Stimulated activated CD4-positive, alpha-beta T cell treated with anti-CD3 and anti-CD28 coated beads, Interleukin-4, amount 100 ng/mL, for 4 hours (primary cell): ENCODE results near the gene SGK2.
A peak's percentile ranks its signal among the peaks of the same experiment; 100 is the strongest.

Experiments used
- DNase-seq, 2 experiments: peaks; one replicate each; pipeline ENCODE4 v3.0.0-alpha.2; 2020

Gene SGK2

GRCh38 chr20:43536817-43537440, 21.9 kb upstream of the SGK2 start:
- DNase-seq: no peak

GRCh38 chr20:43537921-43538877, 20.6 kb upstream of the SGK2 start:
- peak; percentile 19 to 42 for DNase-seq

- DNase-seq: no peak
Observed at GRCh38 chr20:43538878-43539700, 19.7 kb upstream of the SGK2 start.

GRCh38 chr20:43539975-43540672, 18.7 kb upstream of the SGK2 start:
- no peak for DNase-seq

GRCh38 chr20:43540673-43541060, 18.2 kb upstream of the SGK2 start:
- no peak for DNase-seq

GRCh38 chr20:43541214-43541613, 17.6 kb upstream of the SGK2 start:
- no peak for DNase-seq

GRCh38 chr20:43542161-43542560, 16.7 kb upstream of the SGK2 start:
- DNase-seq: no peak

- DNase-seq: no peak
Observed at GRCh38 chr20:43542674-43543073, 16.2 kb upstream of the SGK2 start.

- no peak for DNase-seq
Observed at GRCh38 chr20:43543138-43543537, 15.7 kb upstream of the SGK2 start.

- DNase-seq: no peak
Observed at GRCh38 chr20:43544501-43544900, 14.3 kb upstream of the SGK2 start.

- DNase-seq: no peak
Observed at GRCh38 chr20:43545837-43546578, 12.8 kb upstream of the SGK2 start.

- DNase-seq: no peak
Observed at GRCh38 chr20:43548273-43548880, 10.4 kb upstream of the SGK2 start.

GRCh38 chr20:43549416-43550065, 9.3 kb upstream of the SGK2 start:
- DNase-seq: no peak

GRCh38 chr20:43550456-43550855, 8.4 kb upstream of the SGK2 start:
- no peak for DNase-seq

- no peak for DNase-seq
Observed at GRCh38 chr20:43554369-43554768, 4.5 kb upstream of the SGK2 start.

- no peak for DNase-seq
Observed at GRCh38 chr20:43559147-43559987, 540 bp downstream of the SGK2 start.

- no peak for DNase-seq
Observed at GRCh38 chr20:43560974-43561373, 2.1 kb downstream of the SGK2 start.

- no peak for DNase-seq
Observed at GRCh38 chr20:43563429-43563828, 4.6 kb downstream of the SGK2 start.

- no peak for DNase-seq
Observed at GRCh38 chr20:43563991-43564390, 5.2 kb downstream of the SGK2 start.

- no peak for DNase-seq
Observed at GRCh38 chr20:43564455-43564854, 5.6 kb downstream of the SGK2 start.
